SK-N-MC (cell line): ENCODE results near the gene DIPK2A.

Source experiments
- EZH2 ChIP-seq: fragments of 200-600 bp; sonication (generic); IDR thresholded peaks from one replicate; pipeline ENCODE4 v1.6.1; 2017; ENCODE audit warnings: antibody characterized with exemption
- POLR2AphosphoS5 ChIP-seq: IDR thresholded peaks from 2 replicates; pipeline ENCODE4 v1.6.1; 2012; ENCODE audit warnings: mild to moderate bottlenecking, low read depth, low read length, borderline replicate concordance

DNA sequence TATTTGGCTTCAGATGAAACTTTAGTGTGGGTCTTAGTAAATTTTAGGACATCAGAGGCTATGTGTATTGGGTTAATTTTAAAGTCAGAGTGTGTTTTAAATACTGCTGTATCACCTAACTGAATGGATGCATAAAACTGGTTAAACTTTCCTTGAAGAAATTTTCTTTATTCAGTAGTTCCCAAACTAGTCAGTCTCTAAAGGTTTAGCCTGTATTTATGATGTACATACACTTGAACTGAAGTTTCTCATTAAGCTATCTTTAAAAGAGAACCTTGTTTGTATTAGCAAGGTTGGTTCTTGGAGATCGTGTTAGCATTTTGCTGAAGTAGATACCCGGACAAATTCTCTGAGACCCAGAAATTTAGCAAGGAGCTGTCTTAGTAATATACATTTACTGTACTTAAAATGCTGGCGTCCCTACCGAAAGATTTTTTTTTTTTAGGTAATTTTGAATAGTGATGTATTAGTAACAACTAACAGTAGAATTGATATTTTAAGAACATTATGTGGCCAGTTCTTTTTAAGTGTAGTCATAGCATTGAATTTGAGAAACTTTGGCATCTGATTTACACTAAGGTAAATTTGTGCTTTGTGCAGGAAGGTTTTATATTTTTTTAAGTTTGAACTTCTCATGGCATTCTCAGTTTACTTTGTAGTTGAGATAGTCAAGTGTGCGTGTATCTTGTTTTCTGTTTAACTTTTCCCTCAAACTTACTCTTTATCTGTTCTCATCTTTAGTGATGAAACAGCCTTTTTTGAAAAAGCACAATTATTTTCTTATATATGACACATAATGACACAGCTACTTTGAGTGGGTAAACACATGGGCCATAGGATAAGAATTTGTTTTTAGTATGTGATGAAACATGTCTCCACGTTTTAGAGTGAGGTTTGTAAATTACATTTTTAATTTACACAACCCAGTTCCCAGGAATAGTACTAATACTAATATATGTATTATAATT, 2.9 kb downstream of the DIPK2A start:
- TF ChIP-seq EZH2 (no peak), POLR2AphosphoS5 (no peak)
